ENCODE results near the gene HAO2.

The HAO2 gene

GRCh38 chr1:119361620-119362344, 6.8 kb upstream of the HAO2 start:
- H3K9ac ChIP-seq (ENCODE audit: low read length in 5 of 5), result no peak overlapping the region
- H3K27ac ChIP-seq (ENCODE audit: low read depth, low read length), result no peak overlapping the region
- H3K36me3 ChIP-seq (ENCODE audit: control insufficient read depth in 5 of 5, insufficient read depth in 5 of 5, low read length in 5 of 5), result no peaks in the 10 kb centered on the region
- H3K4me1 ChIP-seq (ENCODE audit: control insufficient read depth in 5 of 5, insufficient read depth in 5 of 5, low read length in 5 of 5), result no peaks in the 10 kb centered on the region
- H3K4me3 ChIP-seq (ENCODE audit: low read depth in 1 of 5, low read length in 5 of 5), result no peak overlapping the region
- no peaks in the 10 kb centered on the region for H3K9me3 ChIP-seq (ENCODE audit: control insufficient read depth in 5 of 5, low read length in 5 of 5)
- H3K27me3 ChIP-seq (ENCODE audit: control insufficient read depth in 5 of 5, insufficient read depth in 4 of 5, low read length in 5 of 5), result no peaks in the 10 kb centered on the region

- Histone ChIP-seq H3K36me3 (ENCODE audit: control insufficient read depth in 5 of 5, insufficient read depth in 5 of 5, low read length in 5 of 5) (no peaks in the 10 kb centered on the region), H3K9ac (ENCODE audit: low read length in 5 of 5) (no peak overlapping the region), H3K4me3 (ENCODE audit: low read depth in 1 of 5, low read length in 5 of 5) (no peak overlapping the region), H3K4me1 (ENCODE audit: control insufficient read depth in 5 of 5, insufficient read depth in 5 of 5, low read length in 5 of 5) (peaks cover 0 to 4% (median 0%) of the 10 kb centered on the region in 5 donors), H3K27me3 (ENCODE audit: control insufficient read depth in 5 of 5, insufficient read depth in 4 of 5, low read length in 5 of 5) (no peaks in the 10 kb centered on the region), H3K27ac (ENCODE audit: low read depth, low read length) (no peak overlapping the region), H3K9me3 (ENCODE audit: control insufficient read depth in 5 of 5, low read length in 5 of 5) (no peaks in the 10 kb centered on the region)
Observed at GRCh38 chr1:119363162-119363561, 5.4 kb upstream of the HAO2 start.

- H3K27me3 ChIP-seq (ENCODE audit: control insufficient read depth in 5 of 5, insufficient read depth in 4 of 5, low read length in 5 of 5), result no peaks in the 10 kb centered on the region
- no peak overlapping the region for H3K9ac ChIP-seq (ENCODE audit: low read length in 5 of 5)
- H3K27ac ChIP-seq (ENCODE audit: low read depth, low read length), result no peak overlapping the region
- no peak overlapping the region for H3K4me3 ChIP-seq (ENCODE audit: low read depth in 1 of 5, low read length in 5 of 5)
- no peaks in the 10 kb centered on the region for H3K36me3 ChIP-seq (ENCODE audit: control insufficient read depth in 5 of 5, insufficient read depth in 5 of 5, low read length in 5 of 5)
- no peaks in the 10 kb centered on the region for H3K9me3 ChIP-seq (ENCODE audit: control insufficient read depth in 5 of 5, low read length in 5 of 5)
- H3K4me1 ChIP-seq (ENCODE audit: control insufficient read depth in 5 of 5, insufficient read depth in 5 of 5, low read length in 5 of 5), result peaks cover 0 to 4% (median 0%) of the 10 kb centered on the region in 5 donors
Observed at GRCh38 chr1:119364640-119365039, 3.9 kb upstream of the HAO2 start.

- no peaks in the 10 kb centered on the region for H3K27me3 ChIP-seq (ENCODE audit: control insufficient read depth in 5 of 5, insufficient read depth in 4 of 5, low read length in 5 of 5)
- H3K4me1 ChIP-seq (ENCODE audit: control insufficient read depth in 5 of 5, insufficient read depth in 5 of 5, low read length in 5 of 5), result peaks cover 0 to 4% (median 0%) of the 10 kb centered on the region in 5 donors
- H3K27ac ChIP-seq (ENCODE audit: low read depth, low read length), result no peak overlapping the region
- no peaks in the 10 kb centered on the region for H3K9me3 ChIP-seq (ENCODE audit: control insufficient read depth in 5 of 5, low read length in 5 of 5)
- no peak overlapping the region for H3K9ac ChIP-seq (ENCODE audit: low read length in 5 of 5)
- H3K36me3 ChIP-seq (ENCODE audit: control insufficient read depth in 5 of 5, insufficient read depth in 5 of 5, low read length in 5 of 5), result no peaks in the 10 kb centered on the region
- H3K4me3 ChIP-seq (ENCODE audit: low read depth in 1 of 5, low read length in 5 of 5), result no peak overlapping the region
Observed at GRCh38 chr1:119366424-119366823, 2.2 kb upstream of the HAO2 start.

GRCh38 chr1:119367432-119368124, 1.0 kb upstream of the HAO2 start:
- H3K4me3 ChIP-seq (ENCODE audit: low read depth in 1 of 5, low read length in 5 of 5), result no peak overlapping the region
- H3K9me3 ChIP-seq (ENCODE audit: control insufficient read depth in 5 of 5, low read length in 5 of 5), result no peaks in the 10 kb centered on the region
- no peak overlapping the region for H3K27ac ChIP-seq (ENCODE audit: low read depth, low read length)
- H3K4me1 ChIP-seq (ENCODE audit: control insufficient read depth in 5 of 5, insufficient read depth in 5 of 5, low read length in 5 of 5), result peaks cover 0 to 4% (median 0%) of the 10 kb centered on the region in 5 donors
- no peaks in the 10 kb centered on the region for H3K27me3 ChIP-seq (ENCODE audit: control insufficient read depth in 5 of 5, insufficient read depth in 4 of 5, low read length in 5 of 5)
- no peak overlapping the region for H3K9ac ChIP-seq (ENCODE audit: low read length in 5 of 5)
- no peaks in the 10 kb centered on the region for H3K36me3 ChIP-seq (ENCODE audit: control insufficient read depth in 5 of 5, insufficient read depth in 5 of 5, low read length in 5 of 5)

- H3K27me3 ChIP-seq (ENCODE audit: control insufficient read depth in 5 of 5, insufficient read depth in 4 of 5, low read length in 5 of 5), result no peaks in the 10 kb centered on the region
- no peak overlapping the region for H3K9ac ChIP-seq (ENCODE audit: low read length in 5 of 5)
- no peaks in the 10 kb centered on the region for H3K9me3 ChIP-seq (ENCODE audit: control insufficient read depth in 5 of 5, low read length in 5 of 5)
- no peaks in the 10 kb centered on the region for H3K36me3 ChIP-seq (ENCODE audit: control insufficient read depth in 5 of 5, insufficient read depth in 5 of 5, low read length in 5 of 5)
- H3K27ac ChIP-seq (ENCODE audit: low read depth, low read length), result no peak overlapping the region
- peaks cover 0 to 4% (median 0%) of the 10 kb centered on the region in 5 donors for H3K4me1 ChIP-seq (ENCODE audit: control insufficient read depth in 5 of 5, insufficient read depth in 5 of 5, low read length in 5 of 5)
- H3K4me3 ChIP-seq (ENCODE audit: low read depth in 1 of 5, low read length in 5 of 5), result no peak overlapping the region
Observed at GRCh38 chr1:119370748-119371147, 2.2 kb downstream of the HAO2 start.

GRCh38 chr1:119371815-119372214, 3.2 kb downstream of the HAO2 start:
- H3K4me1 ChIP-seq (ENCODE audit: control insufficient read depth in 5 of 5, insufficient read depth in 5 of 5, low read length in 5 of 5), result peaks cover 0 to 4% (median 0%) of the 10 kb centered on the region in 5 donors
- no peak overlapping the region for H3K4me3 ChIP-seq (ENCODE audit: low read depth in 1 of 5, low read length in 5 of 5)
- H3K9me3 ChIP-seq (ENCODE audit: control insufficient read depth in 5 of 5, low read length in 5 of 5), result no peaks in the 10 kb centered on the region

GRCh38 chr1:119372503-119373086, 4.0 kb downstream of the HAO2 start:
- Histone ChIP-seq H3K4me3 (ENCODE audit: low read depth in 1 of 5, low read length in 5 of 5) (no peak overlapping the region), H3K9ac (ENCODE audit: low read length in 5 of 5) (no peak overlapping the region), H3K9me3 (ENCODE audit: control insufficient read depth in 5 of 5, low read length in 5 of 5) (no peaks in the 10 kb centered on the region), H3K36me3 (ENCODE audit: control insufficient read depth in 5 of 5, insufficient read depth in 5 of 5, low read length in 5 of 5) (no peaks in the 10 kb centered on the region), H3K4me1 (ENCODE audit: control insufficient read depth in 5 of 5, insufficient read depth in 5 of 5, low read length in 5 of 5) (peaks cover 0 to under 1% (median 0%) of the 10 kb centered on the region in 5 donors), H3K27me3 (ENCODE audit: control insufficient read depth in 5 of 5, insufficient read depth in 4 of 5, low read length in 5 of 5) (no peaks in the 10 kb centered on the region), H3K27ac (ENCODE audit: low read depth, low read length) (no peak overlapping the region)

More at GRCh38 chr1:119371815-119372214, 3.2 kb downstream of the HAO2 start:
- Histone ChIP-seq H3K27me3 (ENCODE audit: control insufficient read depth in 5 of 5, insufficient read depth in 4 of 5, low read length in 5 of 5) (no peaks in the 10 kb centered on the region), H3K36me3 (ENCODE audit: control insufficient read depth in 5 of 5, insufficient read depth in 5 of 5, low read length in 5 of 5) (no peaks in the 10 kb centered on the region), H3K9ac (ENCODE audit: low read length in 5 of 5) (no peak overlapping the region), H3K27ac (ENCODE audit: low read depth, low read length) (no peak overlapping the region)

- no peaks in the 10 kb centered on the region for H3K4me1 ChIP-seq (ENCODE audit: control insufficient read depth in 5 of 5, insufficient read depth in 5 of 5, low read length in 5 of 5)
Observed at GRCh38 chr1:119373465-119373864, 4.9 kb downstream of the HAO2 start.

GRCh38 chr1:119374208-119374874, 5.8 kb downstream of the HAO2 start:
- Histone ChIP-seq H3K27me3 (ENCODE audit: control insufficient read depth in 5 of 5, insufficient read depth in 4 of 5, low read length in 5 of 5) (no peaks in the 10 kb centered on the region), H3K36me3 (ENCODE audit: control insufficient read depth in 5 of 5, insufficient read depth in 5 of 5, low read length in 5 of 5) (no peaks in the 10 kb centered on the region), H3K4me3 (ENCODE audit: low read depth in 1 of 5, low read length in 5 of 5) (no peak overlapping the region), H3K4me1 (ENCODE audit: control insufficient read depth in 5 of 5, insufficient read depth in 5 of 5, low read length in 5 of 5) (no peaks in the 10 kb centered on the region), H3K27ac (ENCODE audit: low read depth, low read length) (no peak overlapping the region), H3K9ac (ENCODE audit: low read length in 5 of 5) (no peak overlapping the region), H3K9me3 (ENCODE audit: control insufficient read depth in 5 of 5, low read length in 5 of 5) (no peaks in the 10 kb centered on the region)

More at GRCh38 chr1:119373465-119373864, 4.9 kb downstream of the HAO2 start:
- no peak overlapping the region for H3K9ac ChIP-seq (ENCODE audit: low read length in 5 of 5)
- no peak overlapping the region for H3K4me3 ChIP-seq (ENCODE audit: low read depth in 1 of 5, low read length in 5 of 5)
- H3K9me3 ChIP-seq (ENCODE audit: control insufficient read depth in 5 of 5, low read length in 5 of 5), result no peaks in the 10 kb centered on the region
- no peaks in the 10 kb centered on the region for H3K36me3 ChIP-seq (ENCODE audit: control insufficient read depth in 5 of 5, insufficient read depth in 5 of 5, low read length in 5 of 5)
- H3K27me3 ChIP-seq (ENCODE audit: control insufficient read depth in 5 of 5, insufficient read depth in 4 of 5, low read length in 5 of 5), result no peaks in the 10 kb centered on the region
- H3K27ac ChIP-seq (ENCODE audit: low read depth, low read length), result no peak overlapping the region

All from subcutaneous abdominal adipose tissue (tissue), 5 donors.